HG02938 (cell line): ENCODE results near the gene ARHGAP32.
A peak's percentile ranks its signal among the peaks of the same experiment; 100 is the strongest.

Source experiments
- ATAC-seq: cut with Tn5 transposase; IDR thresholded peaks from one replicate; pipeline ENCODE4 v1.9.1; 2021; ENCODE audit warnings: mild to moderate bottlenecking, moderate library complexity; ENCODE audit not compliant: unreplicated experiment

ARHGAP32 gene

DNA sequence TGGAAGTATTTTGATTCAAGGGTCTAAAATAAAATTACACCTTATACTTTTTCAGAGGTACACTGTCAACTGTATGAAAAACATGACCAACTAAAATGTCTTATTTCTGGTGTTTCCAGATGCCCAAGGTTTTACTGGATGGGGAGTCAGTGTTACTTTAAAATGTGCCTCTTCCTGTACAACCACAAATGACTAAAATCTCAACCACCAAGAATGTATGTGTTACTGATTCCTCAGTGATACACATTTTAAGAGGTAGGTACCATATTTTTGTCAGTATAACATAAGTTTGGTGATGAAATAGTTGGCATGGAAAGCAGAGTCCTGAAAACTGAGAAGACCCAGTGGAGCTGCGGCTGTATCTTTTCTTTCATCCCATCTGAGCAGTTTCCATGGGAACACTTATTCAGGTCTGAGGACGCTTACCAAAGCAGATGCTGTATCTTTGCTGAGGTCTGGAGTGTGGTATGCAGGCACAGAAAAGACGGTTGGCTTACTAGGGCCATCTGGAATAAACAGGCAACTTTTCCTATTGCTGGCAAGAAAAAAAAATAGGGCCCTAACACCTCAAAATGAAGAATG is 228.3 kb downstream of the ARHGAP32 start:
- no peak for ATAC-seq

DNA sequence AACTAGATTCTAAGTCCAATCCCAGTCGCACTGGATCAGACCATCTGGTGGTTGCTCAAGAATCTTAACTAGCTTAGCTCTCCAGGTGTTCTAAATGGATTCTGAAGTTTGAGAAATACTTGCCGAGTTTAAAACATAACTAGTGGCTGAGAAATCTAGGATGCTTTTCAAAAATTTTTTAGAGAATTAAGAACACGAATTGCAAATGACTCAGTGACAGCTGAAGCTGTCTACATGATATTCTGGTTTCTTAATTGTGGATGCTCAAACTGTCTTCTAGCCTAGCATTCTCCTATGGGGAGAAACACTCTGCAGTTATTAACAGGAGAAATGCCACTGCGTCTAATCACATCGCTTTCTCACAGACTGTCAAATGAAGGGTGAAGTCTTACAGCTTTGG is 229.2 kb downstream of the ARHGAP32 start:
- ATAC-seq = no peak

DNA sequence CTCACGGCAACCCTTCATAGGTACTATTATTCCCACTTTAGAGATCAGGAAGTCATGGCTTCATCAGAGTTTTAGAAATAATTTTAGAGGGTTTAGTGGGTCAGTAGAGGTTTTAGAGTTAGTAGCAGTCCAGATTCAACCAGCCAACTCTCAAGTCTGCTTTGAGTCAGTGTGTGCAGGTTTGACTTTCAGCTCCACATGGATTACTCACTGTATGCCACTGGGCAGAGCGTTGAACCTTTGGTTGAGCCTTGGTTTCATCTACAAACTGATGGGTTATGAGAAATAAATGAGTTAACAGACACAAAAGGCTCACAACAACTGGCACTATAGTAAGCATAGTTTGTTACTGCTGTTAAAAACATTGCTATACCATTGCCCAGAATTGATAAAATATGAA is 230.5 kb downstream of the ARHGAP32 start:
- no peak for ATAC-seq

DNA sequence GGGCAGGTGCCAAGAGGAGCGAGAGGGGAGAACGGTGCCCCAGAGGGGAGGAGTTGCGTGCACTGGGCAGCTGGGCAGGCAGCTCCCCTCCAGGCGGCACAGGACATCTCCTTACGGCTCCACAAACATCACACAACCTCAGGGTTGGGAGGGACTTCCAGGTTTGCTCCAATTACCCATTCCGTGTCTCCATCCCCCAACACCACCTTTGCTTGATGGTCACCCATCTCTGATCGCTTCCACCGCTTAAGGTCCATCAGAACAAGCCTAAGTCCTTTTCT is 235.0 kb downstream of the ARHGAP32 start:
- no peak for ATAC-seq

DNA sequence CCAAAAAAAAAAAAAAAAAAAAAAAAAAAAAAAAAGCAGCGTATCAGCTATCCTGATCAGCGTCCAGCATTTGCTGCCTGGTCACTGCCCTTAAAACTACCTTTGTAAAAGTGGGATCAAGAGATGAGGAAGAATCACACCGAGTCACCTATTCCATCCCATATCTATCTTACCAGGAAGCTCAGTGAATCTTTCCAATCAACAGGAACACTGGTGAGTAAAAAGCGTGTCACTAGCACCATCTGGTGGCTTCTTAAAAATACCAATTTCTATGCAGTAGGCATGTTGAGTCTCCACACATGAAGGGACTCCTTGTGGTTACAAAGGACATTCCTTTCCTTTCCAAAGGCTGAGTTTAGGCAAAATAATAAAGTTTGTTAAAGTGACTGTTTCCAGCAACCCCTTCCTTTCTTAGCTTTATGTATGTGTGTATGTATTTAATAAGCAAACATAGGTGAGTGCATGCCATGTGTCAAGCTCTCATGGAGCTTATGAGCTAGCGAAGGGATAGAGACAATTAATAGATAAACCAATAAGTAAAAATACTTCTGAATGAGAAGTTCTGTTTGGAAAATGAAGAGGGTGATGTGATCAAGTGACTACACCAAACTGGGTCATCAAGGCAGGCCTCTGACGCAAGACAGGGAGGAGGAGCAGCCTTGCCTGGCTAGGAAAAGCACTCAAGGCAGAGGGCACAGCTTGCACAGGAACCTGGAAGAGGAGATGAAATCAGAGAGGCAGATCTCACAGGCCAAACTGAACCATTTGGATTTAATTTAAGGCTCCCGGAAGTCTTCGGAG is 235.5 kb downstream of the ARHGAP32 start:
- peak; percentile 86 for ATAC-seq

DNA sequence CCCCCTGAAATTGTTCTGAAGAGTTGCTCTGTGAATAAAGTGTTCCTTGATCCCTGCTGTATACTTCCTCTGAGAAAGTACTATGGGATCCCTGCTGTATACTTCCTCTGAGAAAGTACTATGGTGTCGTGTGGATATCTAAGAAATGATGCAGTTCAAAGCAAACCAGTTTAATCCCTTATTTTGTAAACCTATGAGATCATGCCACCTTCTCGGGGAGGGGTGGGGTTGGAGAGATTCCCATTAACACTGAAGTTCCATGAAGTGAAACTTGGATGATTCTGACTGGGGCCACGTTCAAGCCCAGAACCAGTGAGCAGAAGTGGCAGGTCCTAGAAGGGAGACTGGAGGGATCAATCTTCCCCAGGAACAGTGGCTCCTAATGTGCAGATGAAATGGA is 236.5 kb downstream of the ARHGAP32 start:
- ATAC-seq = no peak

DNA sequence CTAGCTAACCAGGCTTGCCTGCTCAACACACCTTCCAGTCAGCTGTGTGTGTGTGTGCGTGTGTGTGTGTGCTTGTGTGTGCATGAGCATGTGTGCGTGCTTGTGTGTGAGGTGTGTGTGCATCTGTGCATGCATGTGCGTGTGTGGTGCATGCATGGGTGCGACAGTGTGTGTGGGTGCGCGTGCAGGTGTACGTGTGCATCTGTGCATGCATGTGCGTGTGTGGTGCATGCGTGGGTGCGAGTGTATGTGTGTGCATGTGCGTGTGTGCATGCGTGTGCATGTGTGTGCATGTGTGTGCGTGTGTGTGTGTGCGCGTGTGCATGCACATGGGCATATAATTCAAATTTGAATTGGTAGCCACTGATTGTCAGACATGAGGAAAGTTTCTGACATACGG is 239.0 kb downstream of the ARHGAP32 start:
- no peak for ATAC-seq

DNA sequence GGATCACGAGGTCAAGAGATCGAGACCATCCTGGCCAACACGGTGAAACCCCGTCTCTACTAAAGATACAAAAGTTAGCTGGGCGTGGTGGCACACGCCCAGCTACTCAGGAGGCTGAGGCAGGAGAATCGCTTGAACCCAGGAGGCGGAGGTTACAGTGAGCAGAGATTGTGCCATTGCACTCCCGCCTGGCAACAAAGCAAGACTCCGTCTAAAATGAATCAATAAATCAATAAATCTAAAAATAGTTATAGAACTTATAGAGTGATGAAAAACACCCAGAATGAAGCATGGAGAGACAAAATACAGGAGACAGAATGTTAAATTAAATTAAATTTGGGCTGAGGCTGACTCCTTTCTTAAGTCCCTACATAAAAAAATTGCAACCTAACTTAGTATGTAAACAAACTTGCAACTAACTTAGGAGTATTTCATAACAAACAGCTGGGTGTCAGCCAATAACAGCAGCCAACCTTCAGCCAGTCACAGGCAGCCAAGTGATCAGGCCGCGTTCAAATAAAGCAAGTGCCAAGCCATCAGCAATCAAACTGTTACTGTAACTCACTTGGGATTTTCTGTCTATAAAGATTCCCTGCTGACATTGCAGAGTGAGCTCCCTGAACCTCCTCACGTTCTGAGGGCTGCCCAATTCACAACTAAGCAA is 242.2 kb downstream of the ARHGAP32 start:
- no peak for ATAC-seq

DNA sequence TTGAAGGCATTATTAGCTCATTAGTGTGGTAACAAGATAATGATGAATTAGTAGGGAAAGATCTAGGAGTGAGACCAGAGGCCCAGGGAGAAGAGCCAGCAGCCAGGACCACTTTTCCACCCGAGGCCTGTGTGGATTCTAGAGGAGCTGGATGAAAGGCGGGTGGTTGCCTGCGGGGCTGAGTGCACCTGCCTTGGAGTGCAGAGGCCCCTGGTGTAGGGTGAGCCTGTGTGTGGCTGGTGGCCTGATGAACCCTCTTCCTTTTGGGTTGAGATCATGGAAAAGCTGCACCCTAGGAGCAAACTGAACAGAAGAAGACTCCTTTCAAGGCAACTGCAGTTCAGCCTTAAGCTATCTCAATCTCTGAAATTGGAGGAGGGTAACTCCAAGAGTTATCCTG is 243.5 kb downstream of the ARHGAP32 start:
- no peak for ATAC-seq

DNA sequence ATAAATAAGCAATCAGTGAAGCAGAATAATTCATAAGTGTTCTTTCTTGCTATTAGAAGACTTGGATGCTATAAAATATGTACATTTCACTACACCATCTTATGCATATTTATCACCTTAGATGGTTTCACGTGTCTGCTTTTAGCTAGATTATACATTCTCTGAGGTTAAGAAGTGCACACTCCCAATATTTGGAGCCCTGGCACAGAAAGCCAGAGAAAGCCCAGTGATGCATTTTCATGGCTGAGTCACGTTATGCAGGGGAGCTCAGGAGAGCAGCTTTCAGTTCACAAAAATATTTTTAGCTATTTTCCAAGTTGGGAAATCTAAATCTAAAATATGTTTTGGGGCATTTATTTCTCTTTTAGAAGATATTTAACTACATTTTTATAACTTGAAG is 244.4 kb downstream of the ARHGAP32 start:
- no peak for ATAC-seq

DNA sequence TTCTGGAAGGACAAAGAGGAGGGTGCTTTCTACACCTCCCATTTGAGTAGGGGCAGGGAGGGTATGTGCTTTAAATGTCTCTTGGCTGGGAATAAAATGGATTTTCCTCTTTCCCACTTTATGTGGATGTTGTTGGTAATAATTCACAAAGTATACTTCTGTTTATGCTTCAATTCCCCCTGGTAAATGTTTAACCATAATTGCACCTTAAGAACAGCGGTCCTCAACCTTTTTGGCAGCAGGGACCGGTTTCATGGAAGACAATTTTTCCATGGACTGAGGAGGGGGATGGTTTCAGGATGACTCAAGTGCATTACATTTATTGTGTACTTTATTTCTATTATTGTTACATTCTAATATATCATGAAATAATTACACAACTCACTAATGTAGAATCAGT is 245.5 kb downstream of the ARHGAP32 start:
- no peak for ATAC-seq

DNA sequence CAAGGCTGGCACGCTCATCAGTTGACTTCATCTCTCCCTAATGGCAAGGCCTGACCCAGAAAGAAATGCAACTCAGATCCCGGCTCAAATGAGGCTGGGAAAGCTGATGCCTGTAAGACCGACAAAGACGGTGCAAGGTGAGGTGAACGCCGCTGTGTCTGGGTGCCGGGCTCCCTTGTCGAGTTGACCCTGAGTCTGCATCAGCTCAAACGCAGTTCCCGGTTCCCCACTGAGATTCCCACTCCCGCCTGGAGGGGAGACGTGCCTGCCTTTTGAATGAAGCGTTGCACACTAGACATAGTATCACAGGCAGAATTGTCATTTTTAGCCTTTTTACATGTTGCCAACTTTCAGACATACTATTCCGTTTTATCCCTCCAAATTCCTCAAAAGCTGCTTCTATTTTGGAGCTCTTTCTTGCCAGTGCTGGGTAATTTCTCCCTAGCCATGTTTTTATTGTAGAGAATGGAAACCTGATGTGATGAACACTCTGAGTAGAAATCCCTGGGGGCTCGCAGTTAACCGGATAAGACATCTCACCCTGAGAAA is 248.6 kb downstream of the ARHGAP32 start:
- no peak for ATAC-seq

DNA sequence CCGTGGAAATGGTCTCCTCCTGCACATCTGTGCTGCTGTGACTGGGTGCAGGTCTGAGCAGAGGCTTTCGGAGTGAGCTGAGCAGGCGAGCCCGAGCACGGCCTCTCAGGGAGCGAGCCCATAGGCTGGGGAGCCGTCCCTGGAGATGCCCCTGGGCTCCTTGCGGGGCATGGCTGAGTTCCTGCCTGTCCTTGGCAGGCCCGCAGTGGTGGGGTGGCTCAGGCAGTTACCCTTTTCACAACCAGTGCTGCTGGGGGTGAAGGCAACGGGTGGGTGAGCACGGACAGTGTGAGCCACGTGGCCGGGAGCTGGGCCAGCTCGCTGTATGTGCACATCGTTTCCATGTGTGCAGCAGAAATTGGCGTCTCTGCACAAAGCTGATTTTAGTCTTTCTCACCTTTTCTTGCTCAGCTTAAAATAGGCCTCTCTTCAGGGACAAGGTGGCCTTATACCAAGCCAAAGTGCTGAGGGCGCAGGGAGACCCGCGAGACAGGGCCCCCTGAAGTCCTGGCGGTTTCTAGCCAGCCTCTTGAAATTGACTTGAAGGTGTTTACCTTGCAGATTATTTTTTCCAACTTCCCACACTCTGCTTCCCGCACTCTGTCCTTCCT is 249.2 kb downstream of the ARHGAP32 start, which contains the start of gene TP53AIP1:
TP53AIP1 (minus strand) TSS at position 55 of the 611 bp plus-strand sequence. CDS start 5,053 bp downstream, outside the sequence.
- no peak for ATAC-seq

DNA sequence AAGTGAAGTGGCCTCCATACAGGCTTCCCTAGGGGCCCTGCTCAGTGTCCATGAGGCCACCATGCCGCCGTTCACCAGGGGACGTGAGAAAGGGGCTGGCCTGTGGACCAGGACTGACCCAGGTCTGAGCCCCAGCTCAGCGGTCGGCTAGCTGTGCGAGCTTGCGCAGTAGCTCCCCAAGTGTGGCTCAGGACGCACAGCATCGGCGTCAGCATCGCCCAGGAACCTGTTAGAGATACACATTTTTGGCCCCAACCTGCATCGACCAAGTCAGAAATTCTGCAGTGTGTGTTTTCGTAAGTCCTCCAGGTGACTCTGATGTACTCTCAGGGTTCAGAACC is 249.9 kb downstream of the ARHGAP32 start:
- no peak for ATAC-seq

DNA sequence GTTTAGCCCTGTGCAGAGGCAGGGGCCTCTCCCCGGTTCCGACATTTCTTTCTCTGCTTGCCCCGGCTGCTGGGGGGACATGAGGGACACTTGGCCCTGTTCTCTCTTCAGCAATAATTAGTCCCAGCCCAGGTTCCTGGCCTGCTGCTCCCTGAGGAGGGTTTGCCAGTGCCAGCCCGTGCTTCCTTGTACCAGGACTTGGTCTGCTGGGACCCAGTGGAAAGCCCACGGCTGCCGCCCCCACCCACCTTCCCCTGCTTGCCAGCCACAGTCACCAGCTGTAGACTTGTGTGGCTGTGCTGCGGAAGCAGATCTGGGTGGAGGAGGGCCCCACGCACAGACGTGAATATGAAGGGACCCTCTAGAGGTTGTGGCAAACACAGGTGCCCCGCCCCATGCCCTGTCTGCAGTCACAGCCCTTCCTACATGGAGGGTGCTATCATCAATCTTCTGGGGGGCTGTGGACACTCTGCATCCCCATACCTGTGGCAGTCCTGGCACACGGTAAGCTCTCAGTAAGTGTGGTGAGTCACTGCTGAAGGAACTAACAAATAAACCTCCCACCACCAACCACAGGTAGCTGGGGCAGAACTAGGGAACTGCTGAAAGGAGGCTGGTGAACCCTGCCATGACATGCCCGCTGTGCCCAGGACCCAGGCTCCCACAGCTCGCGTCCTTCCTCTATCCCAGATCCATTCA is 250.4 kb downstream of the ARHGAP32 start:
- ATAC-seq = no peak

DNA sequence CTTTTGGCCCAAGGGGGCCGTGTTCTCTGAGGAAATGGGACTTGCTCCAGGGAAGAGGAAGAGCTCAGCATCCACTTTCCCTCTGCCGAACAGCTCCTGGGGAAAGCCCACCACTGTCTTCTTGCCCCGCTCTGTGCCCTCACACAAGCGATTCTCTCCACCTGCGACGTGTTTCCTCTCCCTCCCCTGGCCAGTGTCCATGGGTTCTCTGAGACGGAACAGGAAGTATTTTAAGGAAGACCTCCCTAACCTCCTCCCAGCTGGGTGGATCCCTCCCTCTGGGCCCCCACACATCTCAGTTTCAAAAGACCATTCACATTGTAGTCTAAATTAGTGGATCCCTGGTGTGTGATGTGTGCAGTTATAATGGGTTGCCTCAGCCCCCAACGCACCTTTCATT is 251.0 kb downstream of the ARHGAP32 start:
- ATAC-seq = no peak

DNA sequence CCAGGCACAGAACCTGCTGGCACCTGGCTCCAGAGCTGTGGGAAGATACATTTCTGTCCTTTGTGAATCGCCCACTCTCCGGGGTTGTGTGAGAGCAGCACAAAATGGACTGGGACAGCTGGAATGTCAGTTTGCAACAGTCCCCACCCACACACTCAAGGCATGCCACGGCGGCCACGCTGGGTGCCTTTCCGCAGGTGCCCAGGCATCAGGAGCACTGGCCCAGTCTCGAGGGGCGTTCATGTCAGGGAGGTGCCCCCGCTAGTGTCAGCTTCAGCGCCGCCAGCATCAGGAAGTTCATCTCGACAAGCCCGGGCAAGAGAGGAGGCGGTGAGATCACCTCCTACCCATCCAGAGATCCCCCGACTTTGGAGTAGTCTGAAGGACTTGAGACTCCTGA is 251.5 kb downstream of the ARHGAP32 start:
- no peak for ATAC-seq

DNA sequence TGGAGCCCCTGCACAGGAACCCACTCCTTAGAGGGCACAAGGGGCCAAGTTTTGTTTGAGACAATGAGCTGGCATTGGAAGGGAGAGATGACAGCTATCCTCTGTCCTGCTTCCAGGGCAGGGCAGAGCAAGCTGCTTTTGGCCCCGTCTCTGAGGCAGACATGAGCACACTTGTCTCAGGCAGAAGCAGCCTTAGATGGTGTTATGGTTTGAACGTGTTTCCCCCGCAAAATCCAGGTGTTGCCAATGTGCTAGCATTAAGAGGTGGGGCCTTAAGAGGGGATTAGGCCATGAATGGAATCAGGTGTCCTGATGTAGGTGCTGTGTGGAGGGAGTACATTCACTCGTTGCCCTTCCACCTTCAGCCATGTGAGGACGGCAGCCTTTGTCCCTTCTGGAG is 252.0 kb downstream of the ARHGAP32 start:
- ATAC-seq = no peak

DNA sequence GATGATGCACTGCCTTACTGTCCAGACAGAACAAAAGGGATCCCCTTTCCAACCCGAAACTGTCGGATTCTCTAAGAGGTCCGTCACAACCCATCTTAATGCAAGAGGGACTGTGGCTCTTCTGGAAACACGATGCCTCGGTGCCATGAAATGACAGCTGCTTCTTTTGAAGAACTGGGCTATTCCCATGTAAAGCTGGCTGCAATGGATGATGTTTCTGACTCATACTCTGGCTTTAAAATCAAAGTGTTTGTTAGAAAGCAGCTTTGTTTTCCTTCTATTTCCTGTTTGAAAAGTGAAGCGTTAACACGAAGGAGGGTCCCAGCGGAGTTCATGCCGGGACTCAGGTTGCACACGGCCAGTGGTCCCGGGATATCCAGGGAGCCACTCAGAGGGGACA is 252.5 kb downstream of the ARHGAP32 start:
- ATAC-seq = no peak

DNA sequence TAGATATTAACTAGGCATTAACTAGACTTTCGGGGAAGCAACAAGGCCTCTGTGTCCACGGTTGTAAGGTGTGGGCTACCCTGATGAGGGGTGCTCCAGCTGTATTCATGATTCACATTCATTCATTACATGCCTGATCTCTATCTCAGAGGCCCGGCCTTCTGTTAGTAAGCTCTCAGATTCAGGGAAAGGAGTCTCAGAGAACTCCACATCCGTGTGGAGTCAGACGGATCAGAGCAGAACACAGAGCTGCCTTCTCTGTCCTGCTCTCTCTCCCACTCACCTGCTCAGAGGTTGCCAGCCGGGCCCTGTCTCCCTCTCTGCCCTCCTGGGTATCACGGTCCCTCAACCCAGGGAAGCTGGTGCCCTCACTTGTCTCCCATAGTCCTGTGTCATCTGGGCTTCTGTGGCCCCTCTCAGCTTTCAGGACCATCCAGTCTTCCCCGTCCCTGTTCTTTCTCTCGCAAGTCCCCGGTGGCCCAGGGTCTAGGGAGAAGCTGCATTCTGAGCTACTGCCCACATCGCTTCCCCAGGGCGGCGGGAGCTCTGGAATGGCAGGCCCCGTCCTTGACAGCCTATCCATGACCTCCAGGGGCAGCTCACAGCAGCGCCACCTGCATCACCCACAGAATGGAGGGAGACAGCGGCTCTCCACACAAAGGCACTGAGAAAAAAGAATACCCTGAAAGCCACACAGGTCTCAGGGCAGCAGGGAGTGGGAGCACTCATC is 253.8 kb downstream of the ARHGAP32 start:
- no peak for ATAC-seq
